Measurements from ENCODE around the gene AMDHD2. TPM values are rescaled to one million over a fixed set of nuclear protein-coding genes. Genes with fewer than 3 reads are reported as not detected.

The AMDHD2 gene
- total RNA-seq, 4 donors from 2014 or later = 7.9 to 36.5 (median 22.0) TPM

GRCh38 chr16:2501946-2502895 lies 17.9 kb upstream of the AMDHD2 start:
- TF ChIP-seq CTCF (IDR thresholded peaks at IDR 0.05) (no peak), POLR2A (IDR thresholded peaks at IDR 0.05) (no peak)
- intact Hi-C loops (cut with DNase I; ENCODE audit: low total_unique reads) = no loop called here
- no peaks in the 10 kb centered on the region for H3K36me3 ChIP-seq
- peaks cover 0 to 14% of the 10 kb centered on the region in 2 donors for H3K4me1 ChIP-seq
- no peaks in the 10 kb centered on the region for H3K27me3 ChIP-seq
- H3K27ac ChIP-seq = peak overlapping the region; percentile 59 to 65
- H3K4me3 ChIP-seq = no peak overlapping the region
- DNase-seq = no peak
- no peaks in the 10 kb centered on the region for H3K9me3 ChIP-seq

- Histone ChIP-seq H3K27ac (no peak overlapping the region), H3K36me3 (no peaks in the 10 kb centered on the region), H3K9me3 (no peaks in the 10 kb centered on the region), H3K4me3 (no peak overlapping the region), H3K27me3 (no peaks in the 10 kb centered on the region), H3K4me1 (peaks cover 0 to 14% of the 10 kb centered on the region in 2 donors)
- intact Hi-C loops (cut with DNase I; ENCODE audit: low total_unique reads) = no loop called here
- TF ChIP-seq CTCF (IDR thresholded peaks at IDR 0.05) (no peak), POLR2A (IDR thresholded peaks at IDR 0.05) (no peak)
- no peak for DNase-seq
These were observed 14.5 kb upstream of the AMDHD2 start for GRCh38 chr16:2505695-2506094.

GRCh38 chr16:2507052-2507659 lies 13.0 kb upstream of the AMDHD2 start:
- Histone ChIP-seq H3K27me3 (no peaks in the 10 kb centered on the region), H3K4me1 (peaks cover 0 to 8% of the 10 kb centered on the region in 2 donors), H3K36me3 (no peaks in the 10 kb centered on the region), H3K27ac (no peak overlapping the region), H3K9me3 (no peaks in the 10 kb centered on the region), H3K4me3 (no peak overlapping the region)
- no peak for TF ChIP-seq POLR2A (IDR thresholded peaks at IDR 0.05)
- TF ChIP-seq CTCF (IDR thresholded peaks at IDR 0.05) = no peak
- DNase-seq = no peak
- intact Hi-C loops (cut with DNase I; ENCODE audit: low total_unique reads) = no loop called here

GRCh38 chr16:2507665-2508064 lies 12.5 kb upstream of the AMDHD2 start:
- H3K4me1 ChIP-seq = peaks cover 0 to 3% of the 10 kb centered on the region in 2 donors
- no peak overlapping the region for H3K4me3 ChIP-seq
- no peak overlapping the region for H3K27ac ChIP-seq
- H3K36me3 ChIP-seq = no peaks in the 10 kb centered on the region
- no peaks in the 10 kb centered on the region for H3K27me3 ChIP-seq
- TF ChIP-seq POLR2A (IDR thresholded peaks at IDR 0.05) (no peak), CTCF (IDR thresholded peaks at IDR 0.05) (no peak)
- intact Hi-C loops (cut with DNase I; ENCODE audit: low total_unique reads) = no loop called here
- DNase-seq = no peak
- H3K9me3 ChIP-seq = no peaks in the 10 kb centered on the region
